SJSA1 (cell line): ENCODE data around the gene PKP3. TPM values are rescaled to one million over a fixed set of nuclear protein-coding genes. Genes with fewer than 3 reads are reported as not detected.
A peak's percentile ranks its signal among the peaks of the same experiment; 100 is the strongest.
"Not testable (repeated sequence)": the region's sequence is repeated elsewhere in the genome, so short reads cannot be mapped to it uniquely, and the experiment has no call there.

Experiments
- DNase-seq, 2 experiments: peaks; one replicate each; pipeline ENCODE4 v3.0.0-alpha.2; 2015 to 2020; ENCODE audit warnings: low spot score in 2 of 2, low read depth in 1 of 2
- H3K27ac ChIP-seq: fragments of 250-450 bp; sonication (Bioruptor Pico); 2 replicates; pipeline ENCODE4 v1.5.1; 2020; ENCODE audit warnings: mild to moderate bottlenecking, moderate library complexity
- H3K27me3 ChIP-seq: fragments of 250-450 bp; sonication (Bioruptor Pico); replicated peaks from 2 replicates; pipeline ENCODE4 v1.5.1; 2020; ENCODE audit warnings: mild to moderate bottlenecking, moderate library complexity
- H3K36me3 ChIP-seq: fragments of 250-450 bp; sonication (Bioruptor Pico); 2 replicates; pipeline ENCODE4 v1.5.1; 2020; ENCODE audit warnings: mild to moderate bottlenecking
- H3K4me1 ChIP-seq: fragments of 250-450 bp; sonication (Bioruptor Pico); replicated peaks from 2 replicates; pipeline ENCODE4 v1.6.1; 2021; ENCODE audit warnings: mild to moderate bottlenecking
- H3K4me3 ChIP-seq: fragments of 250-450 bp; sonication (Bioruptor Pico); 2 replicates; pipeline ENCODE4 v1.5.1; 2020; ENCODE audit warnings: mild to moderate bottlenecking
- H3K9me3 ChIP-seq: fragments of 250-450 bp; sonication (Bioruptor Pico); replicated peaks from 2 replicates; pipeline ENCODE4 v1.5.1; 2020; ENCODE audit warnings: mild to moderate bottlenecking
- total RNA-seq: library from RNA; depleted of rRNA; stranded (reverse); fragments of >200 nt; shearing (Covaris generic); gene quantifications from 2 replicates; pipeline ENCODE4 v1.2.3, GENCODE V29; 2014

Gene PKP3
- total RNA-seq, 1 experiment from 2014 or later, result 1.9 TPM

DNA sequence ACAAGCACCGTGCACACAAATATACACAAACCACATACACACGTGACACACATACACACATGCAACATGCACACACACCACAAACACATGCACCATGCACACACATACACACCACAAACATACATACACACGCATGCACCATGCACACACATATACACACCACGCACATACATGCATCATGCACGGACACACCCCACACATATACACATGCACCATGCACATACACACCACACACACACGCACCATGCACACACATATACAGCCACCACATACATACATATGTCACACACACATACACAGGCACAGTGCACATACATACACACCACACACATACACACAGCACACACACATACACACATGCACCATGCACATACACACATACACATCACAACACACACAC lies 37.4 kb upstream of the PKP3 start:
- Histone ChIP-seq H3K4me3 (no peak overlapping the region), H3K27me3 (0 out of 2 replicates have a peak, but pooled peaks cover 5% of the 10 kb centered on the region), H3K9me3 (0 out of 2 replicates have a peak, but pooled peaks cover 2% of the 10 kb centered on the region), H3K4me1 (peaks cover 9% of the 10 kb centered on the region), H3K36me3 (no peaks in the 10 kb centered on the region; the same call in 1 of the 2 replicates), H3K27ac (no peak overlapping the region)
- no peak for DNase-seq

- 0 out of 2 replicates have a peak, but pooled peaks cover 2% of the 10 kb centered on the region for H3K9me3 ChIP-seq
- H3K27me3 ChIP-seq, result peaks cover 5% of the 10 kb centered on the region; the same call in 1 of the 2 replicates
- no peaks in the 10 kb centered on the region; the same call in 1 of the 2 replicates for H3K36me3 ChIP-seq
- no peak overlapping the region for H3K4me3 ChIP-seq
- no peak for DNase-seq
- no peak overlapping the region for H3K27ac ChIP-seq
- H3K4me1 ChIP-seq, result peaks cover 9% of the 10 kb centered on the region
These were observed 36.4 kb upstream of the PKP3 start for GRCh38 chr11:357582-357981.

GRCh38 chr11:358129-358800 lies 35.7 kb upstream of the PKP3 start:
- Histone ChIP-seq H3K27ac (no peak overlapping the region), H3K9me3 (0 out of 2 replicates have a peak, but pooled peaks cover 2% of the 10 kb centered on the region), H3K36me3 (no peaks in the 10 kb centered on the region; the same call in 1 of the 2 replicates), H3K4me3 (no peak overlapping the region), H3K27me3 (peaks cover 5% of the 10 kb centered on the region; the same call in 1 of the 2 replicates), H3K4me1 (peaks cover 9% of the 10 kb centered on the region)
- DNase-seq, result no peak

DNA sequence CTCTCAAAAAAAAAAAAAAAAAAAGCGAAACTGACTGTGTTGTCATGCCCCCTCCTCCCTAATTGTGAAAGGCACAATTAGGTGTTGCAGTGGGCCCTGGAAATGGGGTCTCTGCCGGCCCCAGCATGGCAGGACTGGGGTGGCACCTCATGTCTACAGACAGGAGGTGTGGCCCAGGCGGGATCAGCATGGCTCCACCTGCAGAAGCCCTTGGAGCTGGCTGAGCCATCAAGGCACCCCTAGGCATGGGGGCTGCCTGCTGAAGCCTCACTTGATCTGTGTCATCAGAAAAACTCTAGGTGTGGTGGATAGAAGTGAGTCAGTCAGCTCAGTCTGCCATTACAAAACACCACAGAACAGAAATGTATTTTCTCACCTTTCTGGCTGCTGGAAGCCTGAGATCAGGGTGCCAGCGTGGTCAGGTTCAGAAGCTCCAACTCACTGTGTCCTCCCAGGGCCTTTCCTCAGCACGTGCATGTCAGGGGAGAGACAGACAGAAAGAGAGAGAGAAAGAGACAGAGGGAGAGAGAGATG lies 34.8 kb upstream of the PKP3 start:
- Histone ChIP-seq H3K9me3 (0 out of 2 replicates have a peak, but pooled peaks cover 2% of the 10 kb centered on the region), H3K27ac (no peak overlapping the region), H3K4me1 (peaks cover 11% of the 10 kb centered on the region), H3K36me3 (no peaks in the 10 kb centered on the region; the same call in 1 of the 2 replicates), H3K4me3 (no peak overlapping the region), H3K27me3 (peaks cover 8% of the 10 kb centered on the region; the same call in 1 of the 2 replicates)
- no peak for DNase-seq

- DNase-seq, result peak in 1 of 2 experiments; percentile 45
- Histone ChIP-seq H3K9me3 (0 out of 2 replicates have a peak, but pooled peaks cover 2% of the 10 kb centered on the region), H3K27me3 (peaks cover 22% of the 10 kb centered on the region; the same call in 1 of the 2 replicates), H3K27ac (no peak overlapping the region), H3K4me3 (no peak overlapping the region), H3K4me1 (peaks cover 7% of the 10 kb centered on the region), H3K36me3 (no peaks in the 10 kb centered on the region; the same call in 1 of the 2 replicates)
These were observed 33.4 kb upstream of the PKP3 start for GRCh38 chr11:360326-361280.

- no peak overlapping the region for H3K4me3 ChIP-seq
- H3K4me1 ChIP-seq, result 0 out of 2 replicates have a peak, but pooled peaks cover 5% of the 10 kb centered on the region
- no peak for DNase-seq
- H3K27me3 ChIP-seq, result peaks cover 36% of the 10 kb centered on the region
- no peak overlapping the region for H3K27ac ChIP-seq
- H3K9me3 ChIP-seq, result 0 out of 2 replicates have a peak, but pooled peaks cover 2% of the 10 kb centered on the region
- no peaks in the 10 kb centered on the region for H3K36me3 ChIP-seq
These were observed 31.2 kb upstream of the PKP3 start for GRCh38 chr11:362642-363442.

- DNase-seq, H3K36me3 ChIP-seq, H3K27ac ChIP-seq, H3K9me3 ChIP-seq, H3K4me3 ChIP-seq, H3K4me1 ChIP-seq: not testable (repeated sequence)
- H3K27me3 ChIP-seq, result peaks cover 40% of the 10 kb centered on the region
These were observed 30.6 kb upstream of the PKP3 start for GRCh38 chr11:363443-363805.

DNA sequence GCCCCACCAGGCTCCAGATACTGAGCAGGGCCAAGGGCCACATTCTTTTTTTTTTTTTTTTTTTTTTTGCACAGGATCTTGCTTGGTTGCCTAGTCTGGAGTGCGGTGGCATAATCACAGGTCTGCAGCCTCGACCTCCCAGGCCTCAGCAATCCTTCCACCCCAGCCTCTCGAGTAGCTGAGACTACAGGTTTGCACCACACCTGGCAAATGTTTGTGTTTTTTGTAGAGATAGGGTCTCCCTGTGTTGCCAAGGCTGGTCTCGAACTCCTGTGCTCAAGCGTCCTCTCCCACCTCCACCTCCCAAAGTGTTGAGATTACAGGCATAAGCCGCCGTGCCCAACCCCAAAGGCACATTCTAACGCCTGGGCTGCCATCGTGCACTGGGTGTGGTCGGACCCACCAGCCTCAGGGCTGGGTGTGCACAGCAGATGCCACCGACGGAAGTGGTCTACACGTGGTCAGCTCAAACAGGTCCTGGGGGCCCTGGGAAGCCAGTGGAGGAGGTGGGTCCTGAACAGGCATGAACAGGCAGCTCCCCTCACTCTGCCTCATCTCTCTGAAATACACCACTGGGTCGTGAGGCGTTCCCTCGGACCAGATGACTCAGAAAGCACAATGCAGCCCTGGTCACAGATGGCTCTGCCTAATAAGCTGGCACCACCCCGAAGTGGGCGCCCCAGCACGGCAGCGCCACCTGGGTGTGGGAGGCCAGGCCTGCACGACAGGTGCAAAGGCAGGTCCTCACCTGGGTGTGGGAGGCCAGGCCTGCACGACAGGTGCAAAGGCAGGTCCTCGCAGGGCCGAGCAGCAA lies 29.9 kb upstream of the PKP3 start:
- Histone ChIP-seq H3K4me1 (0 out of 2 replicates have a peak, but pooled peaks cover 5% of the 10 kb centered on the region), H3K27me3 (peaks cover 39% of the 10 kb centered on the region), H3K4me3 (no peak overlapping the region), H3K27ac (no peak overlapping the region), H3K9me3 (0 out of 2 replicates have a peak, but pooled peaks cover 2% of the 10 kb centered on the region), H3K36me3 (no peaks in the 10 kb centered on the region)
- peak in 1 of 2 experiments; percentile 51 for DNase-seq

DNA sequence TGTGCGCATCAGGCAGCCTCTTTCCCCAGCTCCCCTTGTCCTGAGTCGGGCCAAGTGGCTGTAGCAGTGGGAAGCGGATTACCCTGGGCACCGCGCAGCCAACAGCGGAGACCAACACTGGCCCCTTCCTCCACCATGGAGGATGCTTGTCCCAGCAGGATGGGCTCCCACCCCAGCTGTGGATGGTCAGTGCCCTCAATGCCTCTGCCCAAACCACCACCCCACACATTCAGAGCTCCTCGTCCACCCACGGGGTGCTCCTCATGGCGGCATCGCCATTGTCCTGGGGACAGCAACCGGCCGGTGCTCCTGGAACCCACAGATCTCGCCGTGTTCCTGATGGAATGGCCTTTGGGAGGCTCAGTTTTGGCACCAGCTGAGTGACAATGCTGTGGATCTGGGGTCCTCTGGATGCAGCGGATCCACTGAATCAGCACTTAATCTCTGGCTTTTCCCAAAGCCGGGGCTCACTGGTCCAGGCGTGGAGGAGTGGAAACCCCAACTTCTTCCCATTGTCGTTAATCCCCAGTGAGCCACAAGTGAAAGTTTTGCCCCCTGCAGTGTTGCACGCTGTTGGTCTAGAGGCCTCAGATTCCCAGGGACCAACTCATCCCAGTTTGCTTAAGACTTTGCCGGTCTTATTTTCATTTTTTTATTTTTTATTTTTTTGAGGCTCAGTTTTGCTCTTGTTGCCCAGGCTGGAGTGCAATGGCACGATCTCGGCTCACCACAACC lies 28.9 kb upstream of the PKP3 start:
- Histone ChIP-seq H3K9me3 (0 out of 2 replicates have a peak, but pooled peaks cover 2% of the 10 kb centered on the region), H3K27ac (no peak overlapping the region), H3K4me3 (no peak overlapping the region), H3K4me1 (0 out of 2 replicates have a peak, but pooled peaks cover 5% of the 10 kb centered on the region), H3K27me3 (peaks cover 42% of the 10 kb centered on the region), H3K36me3 (no peaks in the 10 kb centered on the region)
- no peak for DNase-seq

- Histone ChIP-seq H3K27me3 (peaks cover 49% of the 10 kb centered on the region), H3K9me3 (no peaks in the 10 kb centered on the region), H3K4me1 (0 out of 2 replicates have a peak, but pooled peaks cover 5% of the 10 kb centered on the region), H3K4me3 (no peak overlapping the region), H3K36me3 (no peaks in the 10 kb centered on the region), H3K27ac (no peak overlapping the region)
- no peak for DNase-seq
These were observed 28.2 kb upstream of the PKP3 start for GRCh38 chr11:365831-366230.

GRCh38 chr11:367956-368413 lies 26.0 kb upstream of the PKP3 start:
- DNase-seq, result no peak
- Histone ChIP-seq H3K9me3 (no peaks in the 10 kb centered on the region), H3K4me3 (no peak overlapping the region), H3K4me1 (0 out of 2 replicates have a peak, but pooled peaks cover 5% of the 10 kb centered on the region), H3K36me3 (no peaks in the 10 kb centered on the region), H3K27ac (no peak overlapping the region), H3K27me3 (peaks cover 65% of the 10 kb centered on the region)
